ENCODE measurements around the gene TIMM17B.
A peak's percentile ranks its signal among the peaks of the same experiment; 100 is the strongest.

TIMM17B gene

DNA sequence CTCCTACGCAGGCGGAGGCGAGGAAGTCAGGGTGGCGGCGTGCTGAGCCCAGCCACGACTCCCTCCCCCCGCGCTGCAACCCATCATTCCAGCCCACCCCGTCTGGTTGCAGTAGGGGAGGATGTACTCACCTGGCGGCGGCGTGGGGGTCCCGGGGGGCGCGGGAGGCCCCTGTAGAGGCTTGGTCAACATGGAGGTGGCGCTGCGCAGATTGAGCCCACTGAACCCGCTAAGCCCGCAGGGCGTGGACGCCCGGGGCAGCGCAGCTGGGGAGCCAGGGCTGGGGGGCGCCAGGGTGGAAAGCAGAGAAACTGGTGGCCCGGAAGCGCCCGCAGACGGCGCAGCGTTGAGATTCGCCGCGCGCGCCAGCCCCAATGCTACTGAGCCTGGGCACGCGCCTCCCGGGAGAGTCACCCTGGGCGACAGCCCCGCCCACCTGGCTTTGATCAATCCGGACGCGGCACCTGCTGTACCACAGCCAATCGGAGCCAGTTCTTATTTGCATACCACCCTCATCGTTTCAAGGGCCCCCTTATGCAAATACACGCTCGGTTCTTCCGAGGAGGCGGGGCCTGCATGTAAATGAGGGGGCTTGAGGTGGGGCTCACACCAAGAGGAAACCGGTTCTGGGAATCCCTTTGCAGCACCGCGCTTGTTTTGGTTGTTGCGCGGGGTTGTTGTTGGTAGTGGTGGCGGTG is 21.2 kb upstream of the TIMM17B start, which contains the start of gene PIM2:
PIM2 (minus strand) TSS at position 382 of the 698 bp plus-strand sequence; CDS start at position 192, 190 bp downstream.
- DNase-seq = peak; percentile 47 to 90

DNA sequence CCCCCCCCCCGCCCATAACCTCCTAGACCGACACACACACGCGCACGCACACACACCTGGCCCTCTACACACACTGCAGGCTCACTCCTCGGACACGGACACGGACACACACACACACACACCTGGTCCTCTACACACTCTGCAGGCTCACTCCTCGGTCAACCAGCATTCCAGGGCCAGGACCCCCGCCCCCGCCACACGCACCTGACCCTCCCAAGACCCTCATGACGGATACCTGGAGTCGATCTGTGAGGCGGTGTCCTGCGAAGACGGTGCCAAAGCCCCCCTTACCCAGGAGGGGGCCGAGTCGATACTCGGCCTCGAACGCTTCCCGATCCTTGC is 20.7 kb upstream of the TIMM17B start:
- DNase-seq = no peak

DNA sequence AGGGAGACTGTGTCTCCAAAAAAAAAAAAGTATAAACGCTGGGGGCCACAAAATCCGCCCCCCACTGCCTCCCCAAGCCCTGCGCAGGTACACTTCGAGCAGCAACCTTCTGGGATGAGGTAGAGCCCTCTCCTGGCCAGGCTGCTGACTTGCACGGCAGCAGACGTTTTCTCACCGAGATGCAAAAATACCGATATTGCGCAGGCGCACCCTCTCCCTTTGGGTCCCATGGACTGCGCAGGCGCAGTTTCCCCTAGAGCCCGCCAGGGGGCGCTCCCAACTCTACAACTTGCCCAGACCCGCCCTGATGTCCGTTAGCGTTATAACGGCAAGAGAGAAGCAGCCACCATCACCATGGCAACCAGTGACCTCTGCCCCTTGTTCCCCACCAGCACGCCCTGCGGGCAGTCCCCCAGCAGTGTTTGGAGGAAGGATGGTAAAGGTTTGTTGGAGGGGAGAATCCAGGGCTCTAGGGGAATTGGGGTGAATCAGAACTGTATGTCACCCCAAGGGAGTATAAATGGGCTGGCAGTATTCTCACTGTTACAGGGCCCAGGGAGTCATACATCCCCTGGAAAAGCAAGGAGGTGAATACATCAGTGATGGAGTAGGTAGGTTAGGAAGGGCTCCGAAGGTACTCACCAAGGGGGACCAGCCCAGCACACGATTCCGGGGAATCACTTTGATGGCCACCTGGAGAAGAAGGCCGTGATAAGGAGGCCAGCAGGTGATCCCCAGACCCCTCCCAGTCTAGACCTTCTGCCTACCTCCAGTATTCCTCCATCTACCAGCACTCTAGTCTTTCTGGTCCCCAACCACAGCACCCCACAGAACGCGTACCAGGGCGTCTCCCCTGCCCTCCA is 19.8 kb upstream of the TIMM17B start:
- DNase-seq = peak; percentile 60 to 74

DNA sequence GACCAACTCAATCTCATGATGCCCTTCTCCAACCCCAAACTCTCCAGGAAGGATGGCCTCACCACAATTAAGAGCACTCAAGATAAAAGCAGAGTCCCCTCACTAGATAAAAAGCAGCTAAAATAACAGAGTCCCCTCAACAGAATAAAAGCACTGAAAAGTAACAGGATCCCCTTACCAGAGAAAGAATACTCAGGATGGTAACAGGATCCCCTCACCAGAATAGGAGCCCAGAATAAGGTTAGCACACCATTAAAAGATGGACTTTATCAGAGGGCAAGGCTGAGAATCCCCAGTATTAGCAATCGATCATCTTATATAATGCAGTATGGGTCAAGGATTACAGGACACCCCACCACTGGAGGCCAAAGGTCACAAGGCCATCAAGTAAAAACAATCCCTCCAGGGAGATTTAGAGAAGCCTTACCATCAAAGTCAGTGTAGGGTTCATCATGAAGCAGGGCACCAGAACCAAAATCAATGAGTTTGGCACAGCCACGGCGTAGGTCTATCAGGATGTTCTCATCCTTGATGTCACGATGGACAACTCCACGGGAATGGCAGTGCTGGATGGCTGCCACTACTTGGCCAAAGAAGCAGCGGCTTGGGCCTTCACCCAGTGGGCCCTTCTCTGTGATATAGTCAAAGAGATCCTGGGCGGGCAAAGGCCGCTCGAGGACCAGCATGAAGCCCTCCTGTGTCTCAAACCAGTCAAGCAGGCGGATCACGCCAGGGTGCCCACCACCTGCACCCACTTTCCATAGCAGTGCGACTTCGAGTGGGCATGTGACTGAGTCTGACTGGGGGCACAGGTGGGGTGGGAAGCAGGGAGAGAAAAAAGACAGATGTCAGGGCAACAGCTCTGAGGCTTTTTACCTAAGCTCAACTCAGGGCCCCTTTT is 17.3 kb upstream of the TIMM17B start:
- DNase-seq = no peak

DNA sequence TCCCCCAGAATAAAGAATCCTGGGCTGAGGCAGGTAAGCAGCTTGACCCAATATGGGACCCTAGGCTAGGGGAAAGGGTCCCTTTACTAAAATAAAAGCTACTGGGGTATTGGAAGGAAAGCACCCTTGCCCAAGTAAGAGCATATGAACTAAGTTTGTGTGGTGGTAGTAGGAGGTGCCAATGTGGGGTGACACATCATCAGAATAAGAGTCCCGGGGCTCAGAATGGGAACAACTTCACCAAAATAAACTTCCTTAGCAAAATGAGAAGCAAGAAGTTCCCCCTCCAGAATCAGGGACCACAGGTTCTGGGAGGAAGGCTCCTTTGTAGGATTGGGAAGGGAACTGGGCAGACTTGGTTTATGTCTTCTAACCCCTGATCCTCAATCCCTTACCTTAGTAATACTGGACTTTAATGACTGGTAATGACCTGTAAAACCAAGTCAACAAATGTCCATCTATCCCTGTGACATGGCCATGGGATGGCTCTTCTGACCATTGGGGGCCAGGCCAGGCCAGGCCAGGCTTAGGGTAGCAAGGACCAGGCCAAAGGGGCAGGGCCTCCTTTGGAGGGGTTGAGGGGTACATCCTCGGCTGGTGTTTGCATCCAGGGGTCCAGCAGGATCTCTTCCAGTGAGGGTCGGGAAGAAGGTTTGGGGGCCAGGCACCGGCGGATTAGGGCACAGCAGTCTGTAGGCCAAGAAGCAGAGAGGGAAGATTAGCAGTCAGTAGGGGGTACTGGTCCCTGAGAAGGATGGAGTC is 16.2 kb upstream of the TIMM17B start:
- DNase-seq = no peak

DNA sequence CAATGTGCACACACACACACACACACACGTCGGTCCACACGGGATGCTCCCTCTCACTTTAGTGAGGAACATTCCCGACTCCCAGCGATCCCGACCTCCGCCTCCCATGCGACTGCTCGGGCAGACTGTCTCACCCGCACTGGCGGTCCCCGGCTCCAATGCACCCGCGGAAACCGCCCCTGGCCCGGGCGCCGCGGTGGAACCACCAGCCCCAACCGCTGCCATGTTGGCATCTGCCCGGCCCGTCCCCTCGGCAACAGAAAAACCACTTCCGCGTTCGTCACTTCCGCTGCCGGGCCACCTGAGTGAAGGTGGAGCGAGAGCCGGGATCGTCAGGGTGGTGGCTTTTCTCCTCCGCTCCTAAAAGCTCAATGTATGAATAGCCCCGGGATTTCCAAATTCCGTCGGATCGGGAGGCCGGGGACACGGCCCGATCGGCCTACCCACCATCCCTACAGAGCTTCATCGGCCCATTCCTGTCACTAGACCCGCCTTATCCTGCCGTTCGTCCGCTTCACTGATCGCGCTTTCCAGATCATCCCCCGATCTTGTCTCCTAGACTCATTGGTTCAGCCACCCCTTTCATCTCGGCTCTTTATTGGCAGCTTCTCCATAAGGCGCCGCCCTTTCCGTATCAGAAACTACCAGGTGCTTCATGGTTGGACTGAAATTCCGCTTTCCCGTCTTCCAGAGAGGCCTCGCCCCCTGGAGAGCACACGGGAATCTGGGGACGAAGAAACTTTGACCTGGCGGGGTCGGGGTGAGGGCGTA is 14.0 kb upstream of the TIMM17B start, which contains the start of gene SLC35A2:
SLC35A2 (minus strand) TSS at position 235 of the 771 bp plus-strand sequence; CDS start at position 225, 10 bp downstream.
- DNase-seq = peak; percentile 44 to 67

DNA sequence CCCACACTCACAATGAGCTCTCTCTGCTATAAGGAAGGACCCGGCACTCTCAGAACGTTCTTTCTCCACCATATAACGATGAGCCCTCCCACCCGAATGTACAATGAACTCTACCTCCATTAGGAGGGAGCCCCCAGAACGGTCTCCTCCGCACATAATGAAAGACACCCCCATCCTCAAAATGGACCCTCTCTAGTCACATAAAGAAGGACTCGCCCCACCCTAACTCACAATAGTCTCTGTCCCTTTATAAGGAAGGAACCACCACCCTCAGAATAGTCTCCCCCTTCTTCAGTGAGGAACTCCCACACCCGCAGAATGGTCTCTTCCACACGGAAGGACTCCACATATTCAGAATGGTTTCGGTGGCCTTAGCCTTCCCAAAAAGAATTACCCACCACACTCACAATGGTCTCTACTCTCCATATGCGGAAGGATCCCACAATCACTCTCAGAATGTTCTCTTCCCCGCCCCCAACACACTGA is 13.4 kb upstream of the TIMM17B start:
- no peak for DNase-seq

DNA sequence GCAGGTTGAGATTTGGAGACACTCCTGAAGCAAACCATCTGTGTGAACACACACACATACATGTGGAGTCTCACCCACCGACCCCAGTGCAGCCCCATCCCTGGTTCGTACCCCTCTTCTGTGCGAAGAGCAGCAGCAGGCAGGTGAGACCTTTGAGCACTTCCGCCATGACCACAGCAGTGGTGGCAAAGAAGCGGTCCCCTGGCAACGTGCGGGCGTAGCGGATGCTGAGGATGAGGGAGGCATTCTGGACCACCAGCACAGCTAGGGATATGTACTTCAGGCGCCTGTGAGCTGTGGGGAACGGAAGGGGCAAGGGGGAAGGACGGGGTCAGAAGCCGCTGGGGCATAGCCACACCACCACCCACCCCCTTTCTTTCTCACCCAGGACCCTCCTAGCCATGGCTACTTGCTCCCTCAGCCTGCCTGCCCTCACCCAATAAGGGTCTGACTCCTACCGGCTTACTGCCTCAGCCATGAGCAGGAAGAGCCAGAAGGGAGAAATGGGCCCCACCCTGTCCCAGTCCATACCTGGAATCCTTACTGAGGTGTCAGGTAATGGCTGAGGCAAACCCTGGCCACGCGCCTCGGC is 12.2 kb upstream of the TIMM17B start:
- DNase-seq = no peak

DNA sequence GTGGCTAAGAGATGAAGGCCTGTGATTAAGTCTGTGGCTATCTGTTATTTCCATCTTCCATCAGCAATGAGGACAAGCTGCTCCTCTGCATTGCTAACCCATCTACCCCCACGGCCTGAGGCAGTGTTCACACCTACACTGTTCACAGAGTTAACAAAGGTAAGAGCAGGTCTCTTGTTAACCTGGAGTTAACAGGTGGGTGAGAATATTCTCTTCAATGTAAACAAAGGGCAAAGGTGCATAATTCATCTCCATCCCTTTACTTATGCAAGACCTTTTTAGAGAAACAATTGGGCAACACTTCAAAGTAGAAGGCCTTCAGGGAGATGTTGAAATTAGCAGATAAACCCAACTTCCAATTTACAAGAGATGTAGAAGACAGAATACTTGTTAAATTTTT is 11.0 kb upstream of the TIMM17B start:
- no peak for DNase-seq

DNA sequence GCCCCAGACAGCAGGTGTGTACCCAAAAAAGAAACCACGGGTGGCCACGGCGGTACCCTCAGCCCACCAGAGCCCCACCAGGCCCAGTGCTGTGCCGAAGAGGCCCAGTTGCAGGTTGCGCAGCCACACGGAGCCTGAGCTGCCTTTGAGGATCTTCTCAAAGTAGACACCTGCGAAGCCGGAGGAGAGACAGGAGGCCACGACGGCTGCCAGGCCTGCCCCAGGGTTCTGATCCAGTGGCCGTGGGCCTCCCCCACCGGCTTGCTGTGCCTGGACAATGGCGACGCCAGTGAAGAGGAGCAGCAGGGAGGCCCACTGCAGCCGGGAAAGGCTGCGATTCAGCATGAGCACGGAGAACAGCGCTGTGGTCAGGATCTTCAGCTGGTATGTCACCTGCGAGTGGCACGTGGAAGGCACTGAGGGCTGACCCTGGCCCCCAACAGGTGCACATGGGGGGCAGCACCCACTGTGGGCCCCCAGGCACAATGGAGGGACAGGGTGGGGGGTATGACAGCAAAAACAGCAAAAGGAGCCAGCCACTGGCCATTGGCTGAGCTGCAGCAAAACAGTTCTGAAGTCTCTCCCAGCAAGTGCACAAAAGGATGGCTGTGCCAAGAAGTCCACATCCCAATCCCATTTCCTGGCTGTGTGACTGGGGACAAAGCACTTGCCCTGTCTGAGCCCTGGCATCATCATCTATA is 7.7 kb upstream of the TIMM17B start:
- no peak for DNase-seq

DNA sequence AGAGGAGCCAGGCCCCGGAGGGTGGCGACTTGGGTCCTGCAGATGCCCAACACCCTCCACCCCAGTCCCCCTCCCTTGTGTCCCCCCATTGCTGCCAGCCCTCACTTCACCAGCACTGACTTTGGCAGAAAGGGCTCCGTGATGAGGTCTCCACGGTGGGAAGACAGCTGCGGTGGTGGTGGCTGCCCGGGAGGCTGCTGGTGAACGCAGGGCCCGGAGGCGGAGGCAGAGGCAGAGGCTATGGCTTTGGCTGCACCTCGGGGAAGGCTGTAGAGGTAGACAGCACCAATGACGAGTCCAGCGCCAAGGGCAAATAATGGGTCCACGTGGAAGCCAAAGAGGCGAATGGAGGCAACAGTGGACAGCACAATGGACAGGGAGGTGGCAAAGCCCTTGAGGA is 7.1 kb upstream of the TIMM17B start:
- no peak for DNase-seq

DNA sequence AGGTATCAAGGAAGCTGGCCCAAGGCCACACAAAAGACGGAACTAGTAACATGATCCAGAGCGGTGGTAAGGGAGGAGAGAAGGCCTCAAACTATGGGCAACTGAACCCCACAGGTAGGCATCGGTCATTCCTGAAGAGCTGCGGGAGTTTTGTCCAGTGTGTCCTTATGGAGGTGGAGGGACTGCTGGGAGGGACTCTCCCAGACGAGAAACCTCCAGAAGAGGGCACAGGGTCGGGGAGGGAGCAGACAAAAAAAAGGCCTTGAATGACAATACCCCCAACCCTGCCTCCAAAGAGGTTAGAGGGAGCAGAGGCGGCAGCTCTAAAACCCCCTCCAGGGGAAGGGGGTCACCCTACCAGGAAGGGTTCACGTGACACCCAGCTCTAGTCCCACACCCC is 6.6 kb upstream of the TIMM17B start:
- DNase-seq = no peak

DNA sequence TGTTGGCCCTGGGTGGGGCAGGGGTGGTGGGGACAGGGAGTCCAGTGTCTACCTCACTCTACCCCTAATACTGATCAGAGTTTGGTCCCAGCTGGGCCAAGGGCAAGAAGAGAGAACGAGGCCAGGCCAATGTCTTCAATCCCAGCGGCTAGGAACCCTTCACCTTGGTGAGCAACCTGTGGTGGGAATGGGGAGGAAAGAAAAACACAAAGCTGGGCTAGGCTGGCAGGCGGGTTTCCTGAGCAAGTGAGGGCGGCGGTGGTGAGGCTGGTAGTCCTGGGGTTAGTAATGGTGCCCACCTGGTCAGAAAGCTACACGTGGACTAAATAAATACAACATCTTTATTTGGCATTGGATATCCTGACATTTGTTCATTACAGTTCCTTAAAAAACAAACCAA is 5.7 kb upstream of the TIMM17B start:
- DNase-seq = no peak

DNA sequence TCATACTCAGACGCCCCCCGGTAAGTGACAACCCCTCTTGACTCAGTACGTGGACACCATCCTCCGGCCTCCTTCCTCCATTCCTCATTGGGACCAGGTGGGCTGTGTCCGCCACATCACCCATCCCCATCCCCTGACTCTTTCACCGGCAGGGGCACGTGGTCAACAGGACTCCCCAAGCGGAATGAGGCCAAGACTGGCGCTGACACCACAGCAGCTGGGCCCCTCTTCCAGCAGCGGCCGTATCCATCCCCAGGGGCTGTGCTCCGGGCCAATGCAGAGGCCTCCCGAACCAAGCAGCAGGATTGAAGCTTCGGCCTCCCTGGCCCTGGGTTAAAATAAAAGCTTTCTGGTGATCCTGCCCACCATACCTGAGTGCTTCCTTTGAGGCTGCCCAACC is 5.2 kb upstream of the TIMM17B start:
- DNase-seq = no peak

DNA sequence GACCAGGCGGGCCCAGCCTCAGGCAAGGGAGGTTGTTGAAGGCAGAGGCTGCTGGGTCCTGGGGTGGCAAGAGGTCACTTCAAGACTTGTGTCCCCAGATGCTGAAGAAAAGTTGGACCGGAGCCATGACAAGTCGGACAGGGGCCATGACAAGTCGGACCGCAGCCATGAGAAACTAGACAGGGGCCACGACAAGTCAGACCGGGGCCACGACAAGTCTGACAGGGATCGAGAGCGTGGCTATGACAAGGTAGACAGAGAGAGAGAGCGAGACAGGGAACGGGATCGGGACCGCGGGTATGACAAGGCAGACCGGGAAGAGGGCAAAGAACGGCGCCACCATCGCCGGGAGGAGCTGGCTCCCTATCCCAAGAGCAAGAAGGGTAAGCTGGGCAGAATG is 4.6 kb upstream of the TIMM17B start:
- DNase-seq = no peak

DNA sequence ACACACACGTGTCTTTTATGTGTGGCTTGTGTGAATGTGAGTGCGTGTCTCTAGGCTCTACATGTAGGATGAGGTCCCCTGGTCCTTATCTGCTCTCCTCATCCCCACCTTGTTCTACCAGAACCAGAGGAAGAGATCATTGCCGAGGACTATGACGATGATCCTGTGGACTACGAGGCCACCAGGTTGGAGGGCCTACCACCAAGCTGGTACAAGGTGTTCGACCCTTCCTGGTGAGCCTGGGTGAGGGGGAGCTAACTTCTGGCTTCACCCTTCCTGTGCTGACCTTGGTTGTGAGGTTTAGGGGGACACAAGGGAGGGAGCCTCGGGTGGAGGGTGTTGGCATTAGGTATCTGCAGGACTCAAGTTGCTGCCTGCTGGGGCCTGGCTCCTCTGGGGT is 3.5 kb upstream of the TIMM17B start:
- no peak for DNase-seq

DNA sequence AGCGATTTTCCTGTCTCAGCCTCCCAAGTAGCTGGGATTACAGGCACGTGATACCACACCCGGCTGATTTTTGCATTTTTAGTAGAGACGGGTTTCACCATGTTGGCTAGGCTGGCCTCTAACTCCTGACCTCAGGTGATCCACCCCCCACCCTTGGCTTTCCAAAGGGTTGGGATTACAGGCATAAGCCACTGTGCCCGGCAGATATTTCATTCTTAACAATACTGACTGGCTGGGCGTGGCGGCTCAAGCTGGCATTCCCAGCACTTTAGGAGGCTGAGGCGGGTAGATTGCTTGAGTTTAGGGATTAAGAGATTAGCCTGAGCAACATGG is 1.5 kb upstream of the TIMM17B start:
- DNase-seq = no peak

DNA sequence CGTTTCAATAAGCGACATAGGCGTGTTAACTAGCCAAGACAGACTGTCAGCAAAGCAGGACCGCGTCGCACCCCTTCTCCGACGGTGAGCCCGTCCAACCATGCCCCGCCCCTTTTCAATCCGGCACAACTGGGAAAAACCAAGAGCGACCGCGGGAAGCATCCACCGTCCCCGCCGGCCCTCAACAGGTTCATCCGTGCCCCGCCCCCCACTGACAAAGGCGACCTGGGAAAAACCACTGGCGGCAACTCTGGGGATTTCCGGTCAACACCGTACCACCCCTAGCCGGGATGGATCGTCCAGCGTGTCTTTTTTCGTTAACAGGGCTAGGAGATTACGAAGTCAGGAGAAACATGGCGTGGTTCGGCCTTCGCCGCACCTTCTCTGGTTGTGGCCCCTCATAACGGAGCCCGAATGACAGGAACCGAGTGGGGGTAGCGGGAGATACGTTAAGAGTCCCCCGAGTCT is 377 bp downstream of the TIMM17B start:
- peak; percentile 44 to 48 for DNase-seq

DNA sequence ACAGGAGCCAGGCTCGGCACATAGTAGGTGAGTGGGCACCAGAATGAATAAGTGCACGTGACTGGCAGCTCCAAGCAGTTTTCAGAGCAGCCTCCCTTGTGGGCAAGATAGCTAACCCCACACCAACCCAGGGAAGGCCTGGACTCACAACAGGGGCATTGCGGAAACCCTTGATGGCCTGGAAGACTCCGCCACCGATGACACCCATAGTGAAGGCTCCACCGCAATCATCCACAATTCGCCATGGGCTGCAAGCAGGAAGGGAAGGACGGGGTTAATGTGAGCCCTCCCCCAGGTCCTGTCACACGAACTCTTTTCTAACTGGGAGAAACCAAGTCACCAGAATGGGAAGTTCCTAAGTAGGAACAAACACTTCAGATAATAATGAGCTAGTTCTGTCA is 957 bp downstream of the TIMM17B start:
- no peak for DNase-seq

DNA sequence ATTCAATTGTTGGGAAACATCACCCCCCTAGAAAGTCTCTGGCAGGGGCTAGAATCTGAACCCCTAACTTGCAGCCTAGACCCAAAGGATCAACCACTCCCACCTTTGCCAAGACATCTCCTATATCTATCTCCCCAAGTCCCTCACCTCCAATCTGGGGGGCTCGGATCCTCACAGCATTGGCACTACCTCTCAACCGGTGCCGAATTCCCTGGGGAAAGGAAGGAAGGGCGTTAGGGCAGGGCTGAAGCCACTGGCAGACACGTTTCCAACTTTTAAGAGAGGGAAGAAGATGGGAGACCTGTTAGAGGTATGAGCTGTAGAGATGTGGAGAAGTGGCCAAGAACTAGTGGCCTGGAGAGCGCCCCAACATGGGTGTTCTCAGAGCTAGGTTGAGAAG is 2.7 kb downstream of the TIMM17B start:
- no peak for DNase-seq

Data from NCI-H187 (cell line).